OCI-LY7 (cell line): ENCODE results near the gene AZGP1. TPM values are rescaled to one million over a fixed set of nuclear protein-coding genes. Genes with fewer than 3 reads are reported as not detected.

ENCODE experiments used
- BruUV-seq: library from RNA; stranded (reverse); fragments of 400-500 nt; replicated peaks from 2 replicates; lab custom pipeline; 2021; lab: Mats Ljungman, UMichigan
- CTCF ChIA-PET: fragments of 300-600 bp; sonication (Branson Sonifier 250); formaldehyde crosslinking; loops from one replicate; lab custom pipeline; 2022; ENCODE audit warnings: antibody characterized with exemption; ENCODE audit not compliant: unreplicated experiment; lab: Charles Lee
- POLR2A ChIA-PET: fragments of 300-600 bp; sonication (Branson Sonifier 250); formaldehyde crosslinking; loops from one replicate; lab custom pipeline; 2022; ENCODE audit warnings: antibody characterized with exemption; lab: Charles Lee
- DNase-seq: peaks from one replicate; pipeline ENCODE4 v3.0.0-alpha.2; 2015; ENCODE audit warnings: low spot score
- H2AFZ ChIP-seq: fragments of 200-600 bp; sonication (generic), shearing (Covaris generic); 2 replicates; pipeline ENCODE4 v1.6.1; 2014; ENCODE audit warnings: mild to moderate bottlenecking, antibody characterized with exemption, low read length, moderate library complexity
- H3K27ac ChIP-seq: fragments of 200-600 bp; sonication (generic); 2 replicates; pipeline ENCODE4 v1.5.1; 2014; ENCODE audit warnings: mixed run types, low read depth, mild to moderate bottlenecking, moderate library complexity, low read length, inconsistent platforms; ENCODE audit not compliant: poor library complexity, severe bottlenecking
- H3K36me3 ChIP-seq: fragments of 200-600 bp; sonication (generic); 2 replicates; pipeline ENCODE4 v1.6.1; 2014; ENCODE audit warnings: mild to moderate bottlenecking, antibody characterized with exemption, low read length, moderate library complexity, mixed read lengths; ENCODE audit not compliant: insufficient read depth
- H3K4me1 ChIP-seq: fragments of 200-600 bp; sonication (generic); 2 replicates; pipeline ENCODE4 v1.5.1; 2014; ENCODE audit warnings: mild to moderate bottlenecking, low read length; ENCODE audit not compliant: insufficient read depth, poor library complexity, severe bottlenecking
- H3K4me2 ChIP-seq: fragments of 200-600 bp; sonication (generic); 2 replicates; pipeline ENCODE4 v1.6.1; 2014; ENCODE audit warnings: mild to moderate bottlenecking, low read length
- H3K4me3 ChIP-seq: fragments of 200-600 bp; sonication (generic); 2 replicates; pipeline ENCODE4 v1.5.1; 2014; ENCODE audit warnings: mild to moderate bottlenecking, low read depth, low read length; ENCODE audit not compliant: poor library complexity, severe bottlenecking
- H3K79me2 ChIP-seq: fragments of 200-600 bp; sonication (generic); 2 replicates; pipeline ENCODE4 v1.6.1; 2016; ENCODE audit warnings: low read depth, mild to moderate bottlenecking, low read length, moderate library complexity, mixed read lengths; ENCODE audit not compliant: insufficient read depth
- H3K9me2 ChIP-seq: fragments of 200-600 bp; sonication (generic); 2 replicates; pipeline ENCODE4 v1.6.1; 2016; ENCODE audit warnings: mild to moderate bottlenecking, low read length, mixed read lengths; ENCODE audit not compliant: insufficient read depth
- H3K9me3 ChIP-seq: fragments of 200-600 bp; sonication (generic); 2 replicates; pipeline ENCODE4 v1.6.1; 2014; ENCODE audit warnings: mild to moderate bottlenecking, mixed run types, low read length, mixed read lengths
- H4K20me1 ChIP-seq: fragments of 200-600 bp; sonication (generic); 2 replicates; pipeline ENCODE4 v1.6.1; 2014; ENCODE audit warnings: mild to moderate bottlenecking, antibody characterized with exemption, low read length, moderate library complexity, mixed read lengths; ENCODE audit not compliant: insufficient read depth
- CTCF ChIP-seq: fragments of 200-600 bp; sonication (generic); conservative IDR thresholded peaks from 2 replicates; pipeline ENCODE4 v1.5.1; 2014; ENCODE audit warnings: mild to moderate bottlenecking, antibody characterized with exemption, low read length, moderate library complexity, mixed read lengths
- EZH2phosphoT487 ChIP-seq: fragments of 200-600 bp; sonication (generic); IDR thresholded peaks from 2 replicates; pipeline ENCODE4 v1.6.1; 2018; ENCODE audit warnings: low read depth, borderline replicate concordance, mild to moderate bottlenecking, mixed run types, antibody characterized with exemption, low read length, moderate library complexity, mixed read lengths
- intact Hi-C: fragments of 100-400 bp; cut with micrococcal nuclease; formaldehyde crosslinking; loops from one replicate; pipeline ENCODE4 v1.10.0; 2022; ENCODE audit not compliant: unreplicated experiment
- total RNA-seq, 2 experiments: library from RNA; depleted of rRNA in 1 of 2; stranded (reverse); fragments of >200 nt in 1 of 2; shearing (Covaris generic) in 1 of 2; gene quantifications; 2 replicates each; pipeline ENCODE4 v1.2.3, GENCODE V29; 2014 to 2022

AZGP1 gene
- total RNA-seq, 2 experiments from 2014 or later: 0.60 to 0.89 TPM

DNA sequence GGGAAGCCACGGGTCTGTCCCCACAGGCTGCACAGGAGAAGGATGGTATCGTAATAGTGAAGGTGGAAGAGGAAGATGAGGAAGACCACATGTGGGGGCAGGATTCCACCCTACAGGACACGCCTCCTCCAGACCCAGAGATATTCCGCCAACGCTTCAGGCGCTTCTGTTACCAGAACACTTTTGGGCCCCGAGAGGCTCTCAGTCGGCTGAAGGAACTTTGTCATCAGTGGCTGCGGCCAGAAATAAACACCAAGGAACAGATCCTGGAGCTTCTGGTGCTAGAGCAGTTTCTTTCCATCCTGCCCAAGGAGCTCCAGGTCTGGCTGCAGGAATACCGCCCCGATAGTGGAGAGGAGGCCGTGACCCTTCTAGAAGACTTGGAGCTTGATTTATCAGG, 47.7 kb upstream of the AZGP1 start:
- Histone ChIP-seq H4K20me1 (no peaks in the 10 kb centered on the region; the same call in 1 of the 2 replicates), H3K79me2 (0 out of 2 replicates have a peak, but pooled peaks cover 4% of the 10 kb centered on the region), H3K4me1 (no peaks in the 10 kb centered on the region), H3K9me3 (no peaks in the 10 kb centered on the region), H3K9me2 (no peaks in the 10 kb centered on the region), H3K36me3 (peaks cover 58% of the 10 kb centered on the region), H3K4me3 (no peak overlapping the region), H3K4me2 (no peak overlapping the region), H2AFZ (no peak overlapping the region), H3K27ac (no peak overlapping the region)
- TF ChIP-seq EZH2phosphoT487 (no peak), CTCF (no peak)
- intact Hi-C loops: no loop called here
- DNase-seq: no peak
- BruUV-seq: no TSS peak
- ChIA-PET CTCF (no interaction called here), POLR2A (no interaction called here)

- Histone ChIP-seq H3K9me2 (no peaks in the 10 kb centered on the region), H3K36me3 (peaks cover 54% of the 10 kb centered on the region), H3K79me2 (peaks cover 10% of the 10 kb centered on the region), H3K4me1 (no peaks in the 10 kb centered on the region), H2AFZ (no peak overlapping the region), H3K27ac (no peak overlapping the region), H3K9me3 (no peaks in the 10 kb centered on the region), H3K4me2 (no peak overlapping the region), H4K20me1 (0 out of 2 replicates have a peak, but pooled peaks cover 2% of the 10 kb centered on the region), H3K4me3 (no peak overlapping the region)
- intact Hi-C loops: no loop called here
- POLR2A ChIA-PET: interaction anchor here (0.6 kb wide), 1 partner anchor 23 kb away, joined by 3 read pairs; no protein-coding TSS in a partner anchor
- TF ChIP-seq CTCF: no peak
- no peak for TF ChIP-seq EZH2phosphoT487
- no peak for DNase-seq
- no TSS peak for BruUV-seq
- CTCF ChIA-PET: no interaction called here
Observed at GRCh38 chr7:100022621-100023020, 46.8 kb upstream of the AZGP1 start.

- POLR2A ChIA-PET: interaction anchor here (0.7 to 1.3 kb wide), 4 partner anchors 14 to 361 kb away, joined by 4 to 5 read pairs (median 4); partner anchors contain the start of gene ZSCAN21
- Histone ChIP-seq H3K9me2 (no peaks in the 10 kb centered on the region), H2AFZ (no peak overlapping the region), H3K9me3 (no peaks in the 10 kb centered on the region), H3K4me2 (no peak overlapping the region), H3K4me3 (no peak overlapping the region), H3K4me1 (peaks cover 7% of the 10 kb centered on the region), H3K79me2 (peaks cover 23% of the 10 kb centered on the region), H4K20me1 (peaks cover 11% of the 10 kb centered on the region; the same call in 1 of the 2 replicates), H3K27ac (no peak overlapping the region), H3K36me3 (peaks cover 44% of the 10 kb centered on the region)
- no peak for DNase-seq
- intact Hi-C loops: no loop called here
- TF ChIP-seq EZH2phosphoT487 (no peak), CTCF (no peak)
- BruUV-seq: no TSS peak
- CTCF ChIA-PET: no interaction called here
Observed at GRCh38 chr7:100021297-100021696, 45.5 kb upstream of the AZGP1 start.
